Hematopoietic multipotent progenitor cell treated with erythropoietin and hydrocortisone succinate and interleukin-3 and kit ligand, for 17 days (in vitro differentiated cells): ENCODE measurements around the gene BNC1.
"Not testable (repeated sequence)": the region's sequence is repeated elsewhere in the genome, so short reads cannot be mapped to it uniquely, and the experiment has no call there.

ENCODE experiments used
- DNase-seq: peaks from one replicate; pipeline ENCODE4 v3.0.0-alpha.2; 2015; ENCODE audit warnings: low spot score

The BNC1 gene

DNA sequence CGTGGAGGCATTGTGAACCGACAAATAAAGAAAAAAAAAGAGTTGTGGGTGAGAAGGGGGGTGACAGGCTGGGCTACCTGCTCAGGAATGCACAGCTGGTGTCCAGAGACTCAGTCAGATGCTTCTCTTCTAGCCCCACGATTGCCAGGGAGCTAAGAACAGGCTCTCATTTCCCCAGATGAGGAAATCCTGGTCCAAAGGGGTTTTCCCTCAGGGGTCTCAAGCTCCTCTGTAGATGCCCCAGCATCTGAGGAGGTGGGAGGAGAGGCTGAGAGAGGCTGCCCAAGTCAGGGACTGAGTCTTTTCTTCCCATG, 35.5 kb downstream of the BNC1 start:
- DNase-seq, result no peak

DNA sequence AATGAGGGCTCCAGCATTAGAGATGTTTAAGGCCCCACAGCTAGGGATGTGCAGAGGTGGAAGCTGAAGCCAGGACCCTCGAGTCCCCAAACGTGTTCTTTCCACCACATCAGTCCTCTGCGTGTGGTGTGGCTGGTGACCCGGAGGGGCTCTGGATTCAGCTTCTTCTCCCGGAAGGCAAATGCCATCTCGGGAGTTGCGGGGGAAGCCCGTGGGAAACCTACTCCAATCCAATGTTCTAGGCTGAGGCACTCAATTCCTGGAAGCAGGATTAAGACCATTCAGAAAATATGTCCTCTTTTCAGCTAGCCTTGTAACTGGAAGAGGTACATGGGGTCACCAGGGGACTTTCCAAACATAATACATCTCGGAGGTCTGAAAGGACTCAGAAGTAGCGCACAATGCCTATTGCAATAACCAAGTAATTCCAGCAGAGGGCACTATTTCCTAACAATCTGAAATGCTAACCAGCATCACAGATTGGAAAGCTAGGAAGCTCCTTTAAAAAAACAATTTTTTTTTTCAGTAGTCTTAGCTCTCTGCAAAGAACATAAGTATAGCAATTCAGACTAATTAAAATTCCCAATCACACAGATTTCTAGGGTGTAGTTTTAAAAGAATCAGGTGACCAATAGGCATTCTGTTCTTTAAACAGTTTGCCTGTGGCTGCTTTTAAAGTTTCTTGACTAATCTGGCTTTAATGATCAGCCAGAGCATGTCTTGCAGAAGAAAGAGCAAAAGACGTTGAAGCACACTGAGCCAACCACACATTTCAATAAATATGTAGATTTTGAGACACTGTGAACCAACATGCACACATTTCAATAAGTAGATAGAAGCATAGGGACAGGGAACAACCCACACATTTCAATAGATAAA, 36.1 kb downstream of the BNC1 start:
- DNase-seq, result peak; percentile 59

DNA sequence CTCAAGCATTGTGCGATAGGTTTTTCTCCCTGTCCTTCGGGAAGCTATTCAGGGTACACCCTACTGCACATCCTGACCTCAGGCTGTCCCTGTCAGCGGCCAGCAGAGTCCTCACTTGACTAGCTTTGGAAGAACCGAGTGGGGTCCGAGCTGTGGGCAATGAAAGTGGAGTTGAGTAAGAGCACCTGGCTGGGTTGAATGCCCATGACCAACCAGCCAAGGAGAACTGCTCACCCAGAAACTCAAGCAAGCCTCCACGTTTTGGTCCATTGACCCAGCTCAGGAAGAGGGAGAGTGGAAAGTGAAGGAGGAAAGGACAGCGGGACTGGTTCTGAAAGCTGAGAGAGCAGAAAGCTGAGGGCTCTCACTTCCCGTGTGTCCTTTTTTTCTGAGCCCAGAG, 40.8 kb downstream of the BNC1 start:
- DNase-seq, result no peak

DNA sequence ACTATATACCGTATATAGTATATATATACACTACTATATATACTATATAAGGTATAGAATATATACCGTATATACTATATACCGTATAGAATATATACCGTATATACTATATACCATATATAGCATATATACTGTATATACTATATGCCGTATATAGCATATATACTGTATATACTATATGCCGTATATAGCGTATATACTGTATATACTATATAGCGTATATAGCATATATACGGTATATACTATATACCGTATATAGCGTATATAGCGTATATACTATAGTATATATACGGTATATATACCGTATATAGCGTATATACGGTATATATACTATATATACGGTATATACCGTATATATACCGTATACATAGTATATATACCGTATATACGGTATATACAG, 54.2 kb downstream of the BNC1 start:
- no peak for DNase-seq

DNA sequence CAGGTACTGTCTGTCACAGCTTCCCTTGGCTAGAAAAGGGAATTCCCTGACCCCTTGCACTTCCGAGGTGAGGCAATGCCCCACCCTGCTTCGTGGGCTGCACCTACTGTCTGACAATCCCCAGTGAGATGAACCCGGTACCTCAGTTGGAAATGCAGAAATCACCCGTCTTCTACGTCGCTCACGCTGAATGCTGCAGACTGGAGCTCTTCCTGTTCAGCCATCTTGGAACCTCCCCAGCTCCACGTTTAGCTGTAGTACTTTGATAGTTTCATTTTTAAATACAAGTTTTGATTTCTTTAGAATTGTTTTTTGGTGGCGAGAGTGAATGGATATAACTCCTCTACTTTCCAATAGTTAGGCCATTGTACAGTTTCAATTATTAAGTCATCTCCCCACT, 59.0 kb downstream of the BNC1 start:
- no peak for DNase-seq

DNA sequence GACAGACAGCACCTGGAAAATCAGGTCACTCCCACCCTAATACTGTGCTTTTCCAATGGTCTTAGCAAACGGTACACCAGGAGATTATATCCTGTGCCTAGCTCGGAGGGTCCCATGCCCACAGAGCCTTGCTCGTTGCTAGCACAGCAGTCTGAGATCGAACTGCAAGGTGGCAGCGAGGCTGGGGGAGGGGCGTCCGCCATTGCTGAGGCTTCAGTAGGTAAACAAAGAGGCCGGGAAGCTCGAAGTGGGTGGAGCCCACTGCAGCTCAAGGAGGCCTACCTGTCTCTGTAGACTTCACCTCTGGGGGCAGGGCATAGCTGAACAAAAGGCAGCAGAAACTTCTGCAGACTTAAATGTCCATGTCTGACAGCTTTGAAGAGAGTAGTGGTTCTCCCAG, 62.7 kb downstream of the BNC1 start:
- DNase-seq, result not testable (repeated sequence)

DNA sequence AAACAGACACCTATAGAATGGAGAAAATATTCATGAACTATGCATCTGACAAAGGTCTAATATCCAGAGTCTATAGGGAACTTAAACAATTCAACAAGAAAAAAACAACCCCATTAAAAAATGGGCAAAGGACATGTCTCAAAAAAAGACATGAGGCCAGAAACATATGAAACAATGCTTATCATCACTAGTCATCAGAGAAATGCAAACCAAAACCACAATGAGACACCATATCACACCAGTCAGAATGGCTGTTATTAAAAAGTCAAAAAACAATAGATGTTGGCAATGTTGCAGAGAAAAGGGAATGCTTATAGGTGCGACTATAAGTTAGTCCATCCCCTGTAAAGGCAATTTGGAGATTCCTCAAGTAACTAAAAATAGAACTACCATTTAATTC, 65.4 kb downstream of the BNC1 start:
- DNase-seq, result no peak

DNA sequence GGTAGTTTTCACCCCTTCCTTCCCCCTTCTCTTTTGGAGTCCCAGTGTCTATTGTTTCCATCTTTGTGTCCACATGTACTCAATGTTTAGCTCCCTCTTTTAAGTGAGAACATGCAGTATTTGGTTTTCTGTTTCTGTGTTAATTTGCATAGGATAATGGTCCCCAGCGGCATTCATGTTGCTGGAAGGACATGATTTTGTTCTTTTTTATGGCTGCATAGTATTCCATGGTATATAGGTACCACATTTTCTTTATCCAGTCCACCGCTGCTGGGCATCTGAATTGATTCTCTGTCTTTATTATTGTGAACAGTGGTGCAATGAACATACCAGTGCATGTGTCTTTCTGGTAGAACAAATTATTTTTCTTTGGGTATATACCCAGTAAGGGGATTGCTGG, 69.2 kb downstream of the BNC1 start:
- no peak for DNase-seq

DNA sequence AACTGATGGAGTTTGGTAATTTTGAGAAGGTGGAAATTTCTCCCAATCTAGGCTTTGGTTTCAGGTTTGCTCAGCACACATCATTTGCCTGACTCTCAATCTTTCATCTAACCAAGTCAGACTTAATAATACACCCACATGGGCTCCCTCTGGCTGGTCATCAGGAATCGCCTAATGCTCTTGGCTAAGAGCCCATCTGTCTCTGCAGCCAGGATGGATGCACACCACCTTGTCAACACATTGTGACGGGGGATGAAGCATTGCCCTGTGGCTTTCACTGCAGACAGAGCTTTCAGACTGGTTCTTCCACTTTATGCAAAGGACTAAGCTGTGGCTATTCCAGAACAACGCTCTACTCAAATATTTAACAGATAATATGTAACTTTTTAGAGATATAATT, 73.8 kb downstream of the BNC1 start:
- DNase-seq, result no peak

DNA sequence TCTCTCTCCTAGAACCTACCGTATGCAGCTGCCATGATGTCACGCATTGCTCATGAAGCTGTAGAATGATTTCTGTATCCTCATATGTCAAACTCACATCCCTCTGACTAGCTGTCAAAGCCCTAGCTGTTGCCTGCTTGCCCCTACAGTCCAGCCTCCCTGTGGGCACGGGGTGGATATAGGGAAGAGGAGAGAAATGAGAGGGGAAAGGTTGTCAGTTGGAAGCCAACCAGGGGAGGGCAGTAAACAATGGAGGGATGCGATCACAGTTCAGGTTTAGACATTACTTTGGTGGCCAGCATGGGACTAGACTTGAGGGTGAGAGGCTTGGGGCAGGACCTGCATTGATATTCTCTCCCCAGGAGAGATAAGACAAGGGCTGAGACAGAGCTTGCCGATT, 75.1 kb downstream of the BNC1 start:
- no peak for DNase-seq

DNA sequence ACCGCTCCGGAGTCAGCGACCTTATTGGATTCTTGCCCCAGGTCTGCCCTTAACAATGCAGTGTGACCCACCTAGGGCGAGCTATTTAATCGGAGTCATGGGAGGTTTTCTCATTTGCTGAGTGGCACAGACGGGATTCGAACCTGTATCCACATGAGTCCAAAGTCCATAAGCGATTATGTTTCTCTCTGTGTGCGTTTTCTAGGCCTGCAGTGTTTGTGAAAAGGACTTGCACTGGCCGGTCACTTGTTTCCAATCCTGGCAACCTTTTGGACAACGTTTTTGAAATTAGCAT, 76.2 kb downstream of the BNC1 start:
- DNase-seq, result no peak

DNA sequence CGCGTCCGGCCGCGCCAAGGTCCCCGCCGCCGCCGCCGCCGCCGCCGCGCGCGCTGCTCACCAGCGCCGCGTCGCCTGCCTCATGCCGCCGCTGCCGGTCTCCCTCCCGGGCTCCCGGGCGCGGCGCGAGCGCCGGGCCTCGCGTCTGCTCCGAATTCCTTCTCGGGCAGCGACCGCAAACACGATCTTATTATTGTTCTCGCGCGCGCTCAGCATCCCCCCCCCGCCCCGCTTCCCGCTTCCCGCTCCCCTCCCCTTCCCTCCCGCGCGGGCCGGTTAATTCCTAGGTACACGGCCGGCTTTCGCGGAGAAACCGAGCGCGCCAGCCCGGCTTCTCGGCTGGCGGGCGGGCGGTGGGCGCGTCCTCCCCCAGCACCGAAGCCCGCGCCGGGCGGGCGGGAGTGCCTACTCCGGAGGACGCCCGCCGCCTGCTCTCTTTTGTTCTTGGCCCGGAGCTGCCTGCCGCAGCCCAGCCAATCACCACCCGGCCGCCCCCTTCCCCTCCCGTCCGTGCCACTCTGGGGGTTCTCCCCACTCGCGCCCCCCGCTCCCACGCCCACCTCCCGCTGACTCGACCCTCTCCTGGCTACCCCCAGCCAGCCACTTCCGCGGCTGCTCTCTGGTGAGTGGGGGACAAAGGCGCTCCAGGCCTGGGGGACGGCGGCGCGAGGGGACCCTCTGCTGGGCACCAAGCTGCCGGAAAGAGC, 76.7 kb downstream of the BNC1 start, which contains the start of gene HDGFL3:
HDGFL3 (minus strand) TSS at position 164 of the 707 bp plus-strand sequence. CDS start 409 bp downstream, outside the sequence.
- DNase-seq, result no peak

DNA sequence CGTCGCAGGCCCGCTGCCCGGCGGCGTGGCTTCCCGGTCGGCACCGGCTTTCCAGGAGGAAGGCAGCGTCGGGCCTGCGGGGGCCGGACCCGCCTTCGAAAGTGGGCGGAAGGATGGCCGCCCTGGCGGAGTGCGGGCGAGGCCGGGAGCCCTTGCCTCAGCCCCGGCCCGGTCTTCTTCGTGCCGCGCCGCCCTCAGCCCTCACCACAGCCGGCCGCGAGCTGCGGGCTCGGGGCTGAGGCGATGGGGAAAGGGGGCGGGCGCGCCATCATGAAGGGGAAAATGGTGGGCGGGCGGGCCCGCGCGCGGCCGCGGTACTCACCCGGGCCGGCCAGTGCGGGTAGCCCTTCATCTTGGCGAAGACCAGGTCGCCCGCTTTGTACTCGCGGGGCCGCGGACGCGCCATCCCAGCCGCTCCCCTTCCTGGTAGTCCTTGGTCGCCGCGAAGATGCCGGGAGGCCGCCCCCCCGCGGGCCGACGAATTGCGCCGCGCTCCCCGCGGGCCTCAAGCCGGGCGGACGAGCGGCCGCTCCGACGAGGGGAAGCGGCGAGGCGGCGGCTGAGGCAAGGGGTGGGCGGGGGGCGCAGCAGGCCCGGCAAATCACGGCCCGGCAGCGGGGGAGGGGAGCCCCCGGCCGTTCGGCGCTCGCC, 77.3 kb downstream of the BNC1 start:
- DNase-seq, result no peak

DNA sequence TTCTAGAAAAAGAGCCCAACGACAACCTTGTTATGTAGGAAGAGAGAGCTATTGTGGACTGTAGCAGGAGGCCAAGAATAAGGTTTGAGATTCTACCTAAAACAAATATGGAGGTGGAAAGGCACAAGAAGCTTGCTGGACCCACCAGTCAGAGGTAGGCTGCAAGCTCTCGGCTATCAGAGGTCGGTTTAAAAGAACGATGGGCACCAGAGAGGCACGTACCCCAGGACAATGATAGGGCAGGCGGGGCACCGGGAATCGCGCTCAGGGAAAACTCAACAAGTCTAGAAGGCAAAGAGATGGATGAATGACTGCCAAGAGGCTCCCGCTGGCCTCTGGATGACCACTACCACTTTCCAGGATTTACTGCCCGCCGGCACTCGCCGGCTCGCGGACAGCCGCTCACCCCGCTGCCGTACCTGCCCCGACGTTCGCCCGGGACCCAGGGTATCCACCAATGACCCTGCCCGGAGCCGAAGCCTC, 77.9 kb downstream of the BNC1 start:
- DNase-seq, result no peak
